GM23338 (cell line): ENCODE measurements around the gene GGA2. TPM values are rescaled to one million over a fixed set of nuclear protein-coding genes. Genes with fewer than 3 reads are reported as not detected.

Source experiments
- ATAC-seq: fragments of 200-7000 bp; cut with Tn5 transposase; 3 replicates; pipeline ENCODE4 v1.9.1; 2020
- DNase-seq: peaks from one replicate; pipeline ENCODE4 v3.0.0-alpha.2; 2015; ENCODE audit warnings: low spot score
- H2AFZ ChIP-seq: fragments of 200-600 bp; sonication (generic); 2 replicates; pipeline ENCODE4 v1.8.0; 2016; ENCODE audit warnings: antibody characterized with exemption, mild to moderate bottlenecking, moderate library complexity
- H3F3A ChIP-seq: fragments of 200-600 bp; sonication (generic); replicated peaks from 2 replicates; pipeline ENCODE4 v1.8.0; 2017; ENCODE audit warnings: antibody characterized with exemption, mixed run types, low read depth
- H3K27ac ChIP-seq: fragments of 200-600 bp; sonication (generic); 2 replicates; pipeline ENCODE4 v1.6.1; 2016; ENCODE audit warnings: low read depth
- H3K27me3 ChIP-seq: fragments of 200-600 bp; sonication (generic); 2 replicates; pipeline ENCODE4 v1.8.0; 2016; ENCODE audit warnings: mild to moderate bottlenecking, mixed run types, moderate library complexity; ENCODE audit not compliant: insufficient read depth
- H3K36me3 ChIP-seq: fragments of 200-600 bp; sonication (generic); 2 replicates; pipeline ENCODE4 v1.8.0; 2016; ENCODE audit warnings: mild to moderate bottlenecking; ENCODE audit not compliant: insufficient read depth
- H3K4me1 ChIP-seq: fragments of 200-600 bp; sonication (generic); 2 replicates; pipeline ENCODE4 v1.8.0; 2016; ENCODE audit warnings: mild to moderate bottlenecking, moderate library complexity; ENCODE audit not compliant: insufficient read depth
- H3K4me2 ChIP-seq: fragments of 200-600 bp; sonication (generic); 2 replicates; pipeline ENCODE4 v1.7.1; 2017; ENCODE audit warnings: mixed run types
- H3K4me3 ChIP-seq: fragments of 200-600 bp; sonication (generic); 2 replicates; pipeline ENCODE4 v1.6.1; 2016; ENCODE audit warnings: mixed run types
- H3K79me2 ChIP-seq: fragments of 200-600 bp; sonication (generic); replicated peaks from 2 replicates; pipeline ENCODE4 v1.8.0; 2017; ENCODE audit warnings: mild to moderate bottlenecking; ENCODE audit not compliant: insufficient read depth
- H3K9me2 ChIP-seq: fragments of 200-600 bp; sonication (generic); 2 replicates; pipeline ENCODE4 v1.8.0; 2017; ENCODE audit not compliant: insufficient read depth
- H4K20me1 ChIP-seq: fragments of 200-600 bp; sonication (generic); replicated peaks from 2 replicates; pipeline ENCODE4 v1.8.0; 2017; ENCODE audit warnings: mild to moderate bottlenecking; ENCODE audit not compliant: insufficient read depth
- H3K27ac Mint-ChIP-seq: 2 replicates; pipeline ENCODE4 v1.8.0; 2020; ENCODE audit warnings: inconsistent platforms, mild to moderate bottlenecking, moderate library complexity, mixed read lengths
- H3K27me3 Mint-ChIP-seq: 3 replicates; pipeline ENCODE4 v1.8.0; 2022; ENCODE audit warnings: low read depth, mild to moderate bottlenecking, moderate library complexity, mixed read lengths, inconsistent platforms; ENCODE audit not compliant: insufficient read depth, poor library complexity
- H3K36me3 Mint-ChIP-seq: 3 replicates; pipeline ENCODE4 v1.8.0; 2021; ENCODE audit warnings: low read depth, mild to moderate bottlenecking, inconsistent platforms, moderate library complexity, mixed read lengths
- H3K4me1 Mint-ChIP-seq: 3 replicates; pipeline ENCODE4 v1.8.0; 2020; ENCODE audit warnings: mild to moderate bottlenecking, inconsistent platforms, mixed read lengths
- H3K4me3 Mint-ChIP-seq: 3 replicates; pipeline ENCODE4 v1.8.0; 2021; ENCODE audit warnings: moderate library complexity, mild to moderate bottlenecking, inconsistent platforms, mixed read lengths
- H3K9me3 Mint-ChIP-seq: 3 replicates; pipeline ENCODE4 v1.8.0; 2020; ENCODE audit warnings: moderate library complexity, mild to moderate bottlenecking, inconsistent platforms, mixed read lengths
- CREB1 ChIP-seq: fragments of 250-450 bp; sonication (Bioruptor Pico); IDR thresholded peaks from 2 replicates; pipeline ENCODE4 v1.5.0; 2020; ENCODE audit warnings: low read depth, mild to moderate bottlenecking, moderate library complexity
- CTCF ChIP-seq, 2 experiments: fragments of 200-600 bp in 1 of 2; sonication (generic) in 1 of 2; conservative IDR thresholded peaks; 2 replicates each; pipeline versions ENCODE4 v1.5.1 to v1.6.1; 2016 to 2017; ENCODE audit warnings: antibody characterized with exemption in 2 of 2, low read depth in 2 of 2, mild to moderate bottlenecking in 2 of 2, moderate library complexity in 1 of 2
- EZH2 ChIP-seq: fragments of 200-600 bp; sonication (generic); IDR thresholded peaks from one replicate; pipeline ENCODE4 v1.8.0; 2017; ENCODE audit warnings: antibody characterized with exemption, mild to moderate bottlenecking, low read depth; ENCODE audit not compliant: unreplicated experiment
- EZH2phosphoT487 ChIP-seq: fragments of 200-600 bp; sonication (generic); IDR thresholded peaks from one replicate; pipeline ENCODE4 v1.8.1; 2018; ENCODE audit warnings: antibody characterized with exemption; ENCODE audit not compliant: unreplicated experiment
- JUNB ChIP-seq: IDR thresholded peaks from one replicate; pipeline ENCODE4 v1.6.1; 2016; ENCODE audit warnings: antibody characterized with exemption; ENCODE audit not compliant: unreplicated experiment
- NANOG ChIP-seq: IDR thresholded peaks from 2 replicates; pipeline ENCODE4 v1.6.1; 2016; ENCODE audit warnings: antibody characterized with exemption, borderline replicate concordance
- POLR2AphosphoS5 ChIP-seq: IDR thresholded peaks from 2 replicates; pipeline ENCODE4 v1.6.1; 2016; ENCODE audit warnings: antibody characterized with exemption, low read depth
- STAT1 ChIP-seq: IDR thresholded peaks from one replicate; pipeline ENCODE4 v1.6.1; 2016; ENCODE audit warnings: antibody characterized with exemption; ENCODE audit not compliant: unreplicated experiment
- ZNF114 ChIP-seq: fragments of 250-450 bp; sonication (Bioruptor Pico); IDR thresholded peaks from 2 replicates; pipeline ENCODE4 v1.5.0; 2020; ENCODE audit warnings: mild to moderate bottlenecking, moderate library complexity
- ZNF331 ChIP-seq: fragments of 250-450 bp; sonication (Bioruptor Pico); IDR thresholded peaks from 2 replicates; pipeline ENCODE4 v1.5.0; 2020; ENCODE audit warnings: low read depth, mild to moderate bottlenecking, moderate library complexity
- polyA plus RNA-seq: library from polyadenylated mRNA; unstranded; fragments of >200 nt; fragmentation: Nextera tagmentation; extraction: Ambion mirVana; gene quantifications from 2 replicates; pipeline ENCODE4 v1.2.1, GENCODE V29; 2016
- total RNA-seq: library from RNA; depleted of rRNA; stranded (reverse); fragments of >200 nt; shearing (Covaris generic); gene quantifications from 2 replicates; pipeline ENCODE4 v1.2.3, GENCODE V29; 2014
- TF ChIP-seq, protein P1 (sequence below): IDR thresholded peaks from one replicate; pipeline ENCODE4 v1.6.1; 2018; ENCODE audit warnings: antibody characterized with exemption; ENCODE audit not compliant: unreplicated experiment
- TF ChIP-seq, protein P2 (sequence below): IDR thresholded peaks from 2 replicates; pipeline ENCODE4 v1.6.1; 2016; ENCODE audit warnings: antibody characterized with exemption
- TF ChIP-seq, protein P3 (sequence below): fragments of 250-450 bp; sonication (Bioruptor Pico); IDR thresholded peaks from 2 replicates; pipeline ENCODE4 v1.5.0; 2020; ENCODE audit warnings: mild to moderate bottlenecking, moderate library complexity

GGA2 gene
- total and polyA plus RNA-seq, 2 experiments from 2014 or later, result 40.3 to 76.6 TPM

DNA sequence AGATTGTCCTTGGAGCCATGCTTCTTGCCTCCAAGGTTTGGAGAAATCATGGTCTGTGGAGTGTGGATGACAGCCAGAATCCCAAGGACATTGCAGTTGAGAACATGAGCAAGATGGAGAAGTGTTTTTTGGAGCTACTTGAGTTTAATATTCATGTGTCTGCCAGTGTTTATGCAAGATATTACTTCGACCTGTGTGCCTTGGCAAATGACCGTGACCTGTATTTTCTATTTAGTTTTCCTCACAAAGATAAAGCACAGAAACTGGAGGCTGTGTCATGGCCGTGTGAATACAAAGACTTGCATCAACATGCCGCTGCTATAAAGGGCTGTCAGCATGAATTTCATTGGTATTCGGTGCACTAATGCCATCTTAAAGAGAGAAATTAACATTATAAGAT, 9.0 kb downstream of the GGA2 start:
- no peak for ATAC-seq

More for the DNA sequence above, 9.0 kb downstream of the GGA2 start:
- Mint-ChIP-seq H3K4me1 (peaks cover 43% of the 10 kb centered on the region), H3K4me3 (no peak overlapping the region), H3K9me3 (no peaks in the 10 kb centered on the region), H3K27ac (no peak overlapping the region), H3K27me3 (peaks cover 2% of the 10 kb centered on the region), H3K36me3 (peaks cover 6% of the 10 kb centered on the region; the same call in 2 of the 3 replicates)
- Histone ChIP-seq H3K36me3 (no peaks in the 10 kb centered on the region), H3K27me3 (no peaks in the 10 kb centered on the region), H3K4me3 (no peak overlapping the region), H3K9me2 (no peaks in the 10 kb centered on the region), H4K20me1 (peaks cover 86% of the 10 kb centered on the region), H3K4me1 (peaks cover 32% of the 10 kb centered on the region; the same call in 1 of the 2 replicates), H3F3A (no peaks in the 10 kb centered on the region), H3K4me2 (no peak overlapping the region), H2AFZ (no peak overlapping the region), H3K27ac (peak overlapping the region; percentile 50), H3K79me2 (peaks cover 96% of the 10 kb centered on the region)
- TF ChIP-seq NANOG, result no peak
- TF ChIP-seq JUNB, result no peak
- TF ChIP-seq, protein P1, sequence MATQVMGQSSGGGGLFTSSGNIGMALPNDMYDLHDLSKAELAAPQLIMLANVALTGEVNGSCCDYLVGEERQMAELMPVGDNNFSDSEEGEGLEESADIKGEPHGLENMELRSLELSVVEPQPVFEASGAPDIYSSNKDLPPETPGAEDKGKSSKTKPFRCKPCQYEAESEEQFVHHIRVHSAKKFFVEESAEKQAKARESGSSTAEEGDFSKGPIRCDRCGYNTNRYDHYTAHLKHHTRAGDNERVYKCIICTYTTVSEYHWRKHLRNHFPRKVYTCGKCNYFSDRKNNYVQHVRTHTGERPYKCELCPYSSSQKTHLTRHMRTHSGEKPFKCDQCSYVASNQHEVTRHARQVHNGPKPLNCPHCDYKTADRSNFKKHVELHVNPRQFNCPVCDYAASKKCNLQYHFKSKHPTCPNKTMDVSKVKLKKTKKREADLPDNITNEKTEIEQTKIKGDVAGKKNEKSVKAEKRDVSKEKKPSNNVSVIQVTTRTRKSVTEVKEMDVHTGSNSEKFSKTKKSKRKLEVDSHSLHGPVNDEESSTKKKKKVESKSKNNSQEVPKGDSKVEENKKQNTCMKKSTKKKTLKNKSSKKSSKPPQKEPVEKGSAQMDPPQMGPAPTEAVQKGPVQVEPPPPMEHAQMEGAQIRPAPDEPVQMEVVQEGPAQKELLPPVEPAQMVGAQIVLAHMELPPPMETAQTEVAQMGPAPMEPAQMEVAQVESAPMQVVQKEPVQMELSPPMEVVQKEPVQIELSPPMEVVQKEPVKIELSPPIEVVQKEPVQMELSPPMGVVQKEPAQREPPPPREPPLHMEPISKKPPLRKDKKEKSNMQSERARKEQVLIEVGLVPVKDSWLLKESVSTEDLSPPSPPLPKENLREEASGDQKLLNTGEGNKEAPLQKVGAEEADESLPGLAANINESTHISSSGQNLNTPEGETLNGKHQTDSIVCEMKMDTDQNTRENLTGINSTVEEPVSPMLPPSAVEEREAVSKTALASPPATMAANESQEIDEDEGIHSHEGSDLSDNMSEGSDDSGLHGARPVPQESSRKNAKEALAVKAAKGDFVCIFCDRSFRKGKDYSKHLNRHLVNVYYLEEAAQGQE, result no peak
- no peak for TF ChIP-seq CREB1 (CRISPR knock-in tag)
- TF ChIP-seq EZH2, result no peak
- TF ChIP-seq POLR2AphosphoS5, result no peak
- TF ChIP-seq EZH2phosphoT487, result no peak
- TF ChIP-seq CTCF (conservative IDR thresholded peaks at IDR 0.05; ENCODE audit: low read depth in 2 of 2), result no peak
- TF ChIP-seq, protein P2, sequence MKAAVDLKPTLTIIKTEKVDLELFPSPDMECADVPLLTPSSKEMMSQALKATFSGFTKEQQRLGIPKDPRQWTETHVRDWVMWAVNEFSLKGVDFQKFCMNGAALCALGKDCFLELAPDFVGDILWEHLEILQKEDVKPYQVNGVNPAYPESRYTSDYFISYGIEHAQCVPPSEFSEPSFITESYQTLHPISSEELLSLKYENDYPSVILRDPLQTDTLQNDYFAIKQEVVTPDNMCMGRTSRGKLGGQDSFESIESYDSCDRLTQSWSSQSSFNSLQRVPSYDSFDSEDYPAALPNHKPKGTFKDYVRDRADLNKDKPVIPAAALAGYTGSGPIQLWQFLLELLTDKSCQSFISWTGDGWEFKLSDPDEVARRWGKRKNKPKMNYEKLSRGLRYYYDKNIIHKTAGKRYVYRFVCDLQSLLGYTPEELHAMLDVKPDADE, result no peak
- TF ChIP-seq, protein P3, sequence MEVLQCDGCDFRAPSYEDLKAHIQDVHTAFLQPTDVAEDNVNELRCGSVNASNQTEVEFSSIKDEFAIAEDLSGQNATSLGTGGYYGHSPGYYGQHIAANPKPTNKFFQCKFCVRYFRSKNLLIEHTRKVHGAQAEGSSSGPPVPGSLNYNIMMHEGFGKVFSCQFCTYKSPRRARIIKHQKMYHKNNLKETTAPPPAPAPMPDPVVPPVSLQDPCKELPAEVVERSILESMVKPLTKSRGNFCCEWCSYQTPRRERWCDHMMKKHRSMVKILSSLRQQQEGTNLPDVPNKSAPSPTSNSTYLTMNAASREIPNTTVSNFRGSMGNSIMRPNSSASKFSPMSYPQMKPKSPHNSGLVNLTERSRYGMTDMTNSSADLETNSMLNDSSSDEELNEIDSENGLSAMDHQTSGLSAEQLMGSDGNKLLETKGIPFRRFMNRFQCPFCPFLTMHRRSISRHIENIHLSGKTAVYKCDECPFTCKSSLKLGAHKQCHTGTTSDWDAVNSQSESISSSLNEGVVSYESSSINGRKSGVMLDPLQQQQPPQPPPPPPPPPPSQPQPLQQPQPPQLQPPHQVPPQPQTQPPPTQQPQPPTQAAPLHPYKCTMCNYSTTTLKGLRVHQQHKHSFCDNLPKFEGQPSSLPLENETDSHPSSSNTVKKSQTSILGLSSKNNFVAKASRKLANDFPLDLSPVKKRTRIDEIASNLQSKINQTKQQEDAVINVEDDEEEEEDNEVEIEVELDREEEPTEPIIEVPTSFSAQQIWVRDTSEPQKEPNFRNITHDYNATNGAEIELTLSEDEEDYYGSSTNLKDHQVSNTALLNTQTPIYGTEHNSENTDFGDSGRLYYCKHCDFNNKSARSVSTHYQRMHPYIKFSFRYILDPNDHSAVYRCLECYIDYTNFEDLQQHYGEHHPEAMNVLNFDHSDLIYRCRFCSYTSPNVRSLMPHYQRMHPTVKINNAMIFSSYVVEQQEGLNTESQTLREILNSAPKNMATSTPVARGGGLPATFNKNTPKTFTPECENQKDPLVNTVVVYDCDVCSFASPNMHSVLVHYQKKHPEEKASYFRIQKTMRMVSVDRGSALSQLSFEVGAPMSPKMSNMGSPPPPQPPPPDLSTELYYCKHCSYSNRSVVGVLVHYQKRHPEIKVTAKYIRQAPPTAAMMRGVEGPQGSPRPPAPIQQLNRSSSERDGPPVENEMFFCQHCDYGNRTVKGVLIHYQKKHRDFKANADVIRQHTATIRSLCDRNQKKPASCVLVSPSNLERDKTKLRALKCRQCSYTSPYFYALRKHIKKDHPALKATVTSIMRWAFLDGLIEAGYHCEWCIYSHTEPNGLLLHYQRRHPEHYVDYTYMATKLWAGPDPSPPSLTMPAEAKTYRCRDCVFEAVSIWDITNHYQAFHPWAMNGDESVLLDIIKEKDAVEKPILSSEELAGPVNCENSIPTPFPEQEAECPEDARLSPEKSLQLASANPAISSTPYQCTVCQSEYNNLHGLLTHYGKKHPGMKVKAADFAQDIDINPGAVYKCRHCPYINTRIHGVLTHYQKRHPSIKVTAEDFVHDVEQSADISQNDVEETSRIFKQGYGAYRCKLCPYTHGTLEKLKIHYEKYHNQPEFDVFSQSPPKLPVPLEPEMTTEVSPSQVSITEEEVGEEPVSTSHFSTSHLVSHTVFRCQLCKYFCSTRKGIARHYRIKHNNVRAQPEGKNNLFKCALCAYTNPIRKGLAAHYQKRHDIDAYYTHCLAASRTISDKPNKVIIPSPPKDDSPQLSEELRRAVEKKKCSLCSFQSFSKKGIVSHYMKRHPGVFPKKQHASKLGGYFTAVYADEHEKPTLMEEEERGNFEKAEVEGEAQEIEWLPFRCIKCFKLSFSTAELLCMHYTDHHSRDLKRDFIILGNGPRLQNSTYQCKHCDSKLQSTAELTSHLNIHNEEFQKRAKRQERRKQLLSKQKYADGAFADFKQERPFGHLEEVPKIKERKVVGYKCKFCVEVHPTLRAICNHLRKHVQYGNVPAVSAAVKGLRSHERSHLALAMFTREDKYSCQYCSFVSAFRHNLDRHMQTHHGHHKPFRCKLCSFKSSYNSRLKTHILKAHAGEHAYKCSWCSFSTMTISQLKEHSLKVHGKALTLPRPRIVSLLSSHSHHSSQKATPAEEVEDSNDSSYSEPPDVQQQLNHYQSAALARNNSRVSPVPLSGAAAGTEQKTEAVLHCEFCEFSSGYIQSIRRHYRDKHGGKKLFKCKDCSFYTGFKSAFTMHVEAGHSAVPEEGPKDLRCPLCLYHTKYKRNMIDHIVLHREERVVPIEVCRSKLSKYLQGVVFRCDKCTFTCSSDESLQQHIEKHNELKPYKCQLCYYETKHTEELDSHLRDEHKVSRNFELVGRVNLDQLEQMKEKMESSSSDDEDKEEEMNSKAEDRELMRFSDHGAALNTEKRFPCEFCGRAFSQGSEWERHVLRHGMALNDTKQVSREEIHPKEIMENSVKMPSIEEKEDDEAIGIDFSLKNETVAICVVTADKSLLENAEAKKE, result no peak
- TF ChIP-seq ZNF331 (CRISPR knock-in tag), result no peak
- no peak for TF ChIP-seq ZNF114 (CRISPR knock-in tag)
- no peak for TF ChIP-seq STAT1
- DNase-seq, result no peak
